HepG2 (cell line): ENCODE results near the gene SDCCAG8. TPM values are rescaled to one million over a fixed set of nuclear protein-coding genes. Genes with fewer than 3 reads are reported as not detected.

ENCODE experiments used
- ATAC-seq: fragments of 200-7000 bp; cut with Tn5 transposase; 3 replicates; pipeline ENCODE4 v1.9.1; 2020; ENCODE audit warnings: mild to moderate bottlenecking, moderate library complexity
- BruUV-seq: library from RNA; stranded (reverse); fragments of 400-500 nt; replicated peaks from 2 replicates; lab custom pipeline; 2021; lab: Mats Ljungman, UMichigan
- CTCF ChIA-PET: fragments of 300-600 bp; formaldehyde crosslinking; extraction: SDS; loops from one replicate; lab custom pipeline; 2021; ENCODE audit warnings: low total read pairs, inconsistent platforms, low intra/inter-chr PET ratio; lab: Yijun Ruan, JAX
- POLR2A ChIA-PET: fragments of 350-600 bp; sonication (Branson Sonifier 250); formaldehyde crosslinking; loops from one replicate; lab custom pipeline; 2020; ENCODE audit warnings: antibody characterized with exemption, inconsistent platforms; lab: Yijun Ruan, JAX
- DNase-seq: peaks from one replicate; pipeline ENCODE4 v3.0.0-alpha.2; 2015; ENCODE audit warnings: low spot score
- FAIRE-seq: peaks from 3 replicates; lab custom pipeline; 2011; peaks lifted over from hg19 to GRCh38; lab: Jason Lieb, UNC
- H2AFZ ChIP-seq: one replicate; pipeline ENCODE4 v1.6.1; 2011; ENCODE audit warnings: low read length, inconsistent platforms
- H3K27ac ChIP-seq: fragments of 300-600 bp; 3 replicates; pipeline ENCODE4 v1.8.0; 2011; ENCODE audit warnings: mixed run types, mild to moderate bottlenecking, mixed read lengths, low read length, inconsistent platforms; ENCODE audit not compliant: insufficient read depth; ENCODE audit errors: extremely low read length
- H3K27me3 ChIP-seq, 2 experiments: fragments of 200-600 bp in 1 of 2; 2 replicates in 1 of 2; 3 replicates in 1 of 2; pipeline versions ENCODE4 v1.6.0 to v1.8.0; 2011; ENCODE audit warnings: low read length in 2 of 2, mild to moderate bottlenecking in 2 of 2, moderate library complexity in 2 of 2, inconsistent platforms in 1 of 2; ENCODE audit not compliant: insufficient read depth in 2 of 2, control insufficient read depth in 1 of 2
- H3K36me3 ChIP-seq, 2 experiments: fragments of 200-600 bp in 1 of 2; replicated peaks in 1 of 2; 2 replicates in 1 of 2; 3 replicates in 1 of 2; pipeline versions ENCODE4 v1.5.1 to v1.8.0; 2011; ENCODE audit warnings: low read length in 2 of 2, inconsistent platforms in 1 of 2; ENCODE audit not compliant: insufficient read depth in 2 of 2, control insufficient read depth in 1 of 2
- H3K4me1 ChIP-seq: 2 replicates; pipeline ENCODE4 v1.5.1; 2012; ENCODE audit warnings: low read length, inconsistent platforms; ENCODE audit not compliant: insufficient read depth
- H3K4me2 ChIP-seq: 2 replicates; pipeline ENCODE4 v1.6.0; 2011; ENCODE audit warnings: low read depth, low read length, inconsistent platforms
- H3K4me3 ChIP-seq, 3 experiments: fragments of 200-600 bp in 1 of 3; sonication (generic), shearing (Covaris generic) in 1 of 3; replicated peaks in 1 of 3; 2 replicates each; pipeline ENCODE4 v1.5.1; 2011 to 2016; ENCODE audit warnings: low read length in 3 of 3, inconsistent platforms in 2 of 3, low read depth in 2 of 3, mild to moderate bottlenecking in 2 of 3, control low read depth in 1 of 3, mixed read lengths in 1 of 3; ENCODE audit not compliant: insufficient read depth in 1 of 3
- H3K79me2 ChIP-seq: one replicate; pipeline ENCODE4 v1.6.1; 2011; ENCODE audit warnings: low read length, inconsistent platforms; ENCODE audit not compliant: insufficient read depth
- H3K9ac ChIP-seq: 2 replicates; pipeline ENCODE4 v1.6.0; 2011; ENCODE audit warnings: mild to moderate bottlenecking, low read depth, low read length, inconsistent platforms; ENCODE audit not compliant: insufficient read depth
- H3K9me3 ChIP-seq: 2 replicates; pipeline ENCODE4 v1.5.1; 2012; ENCODE audit warnings: mild to moderate bottlenecking, low read length
- H4K20me1 ChIP-seq: 2 replicates; pipeline ENCODE4 v1.6.0; 2011; ENCODE audit warnings: inconsistent platforms, mild to moderate bottlenecking, low read length, moderate library complexity; ENCODE audit not compliant: insufficient read depth
- ARNT ChIP-seq: fragments of 450-650 bp; IDR thresholded peaks from 2 replicates; pipeline ENCODE4 v1.6.1; 2017
- HOMEZ ChIP-seq: IDR thresholded peaks from 2 replicates; pipeline ENCODE4 v1.6.1; 2016; ENCODE audit warnings: low read depth
- SP140L ChIP-seq: sonication (generic); formaldehyde crosslinking; IDR thresholded peaks from 2 replicates; pipeline ENCODE4 v1.4.0; 2020; ENCODE audit warnings: missing genetic modification reagents, borderline replicate concordance
- WGBS: methylation state at CpG from one replicate; pipeline ENCODE4 v1.1.6; 2017; ENCODE audit warnings: low lambda C conversion rate; 5-methylcytosine and 5-hydroxymethylcytosine counted together
- in situ Hi-C: cut with HindIII; loops from 2 replicates; pipeline ENCODE4 v1.10.0; 2017; ENCODE audit warnings: low pct_unique_long_range_greater_than_20kb; ENCODE audit not compliant: extremely low pct_ligation_motif_present
- intact Hi-C: fragments of 100-400 bp; cut with micrococcal nuclease; formaldehyde crosslinking; loops from one replicate; pipeline ENCODE4 v1.10.0; 2022; ENCODE audit not compliant: unreplicated experiment
- polyA plus RNA-seq, 8 experiments: library from polyadenylated mRNA; depleted of rRNA in 3 of 8; stranded (reverse) in 7 of 8; unstranded in 1 of 8; fragments of >200 nt; fragmentation: Illumina TruSeq in 4 of 8; extraction: Trizol in 4 of 8; gene quantifications; 2 replicates each; pipeline versions ENCODE4 v1.2.1 to v1.2.3, GENCODE V29; 2011 to 2016; ENCODE audit warnings: low read depth in 4 of 8, missing spikeins in 1 of 8, mixed read lengths in 1 of 8; ENCODE audit not compliant: insufficient read depth in 1 of 8
- total RNA-seq, 5 experiments: library from RNA; depleted of rRNA; stranded (reverse); fragments of >200 nt; fragmentation: Illumina TruSeq; extraction: Trizol; gene quantifications; 2 replicates each; pipeline ENCODE4 v1.2.3, GENCODE V29; 2016; ENCODE audit warnings: low read depth in 1 of 5

The SDCCAG8 gene
- total and polyA plus RNA-seq, 2 of the 13 experiments (the other 11 are each of a cell fraction or from before 2014, with no cell fraction given), result 9.5 to 13.4 TPM

GRCh38 chr1:243471754-243472745 is 216.2 kb downstream of the SDCCAG8 start:
- Histone ChIP-seq H3K27ac (no peak overlapping the region), H3K9ac (no peak overlapping the region), H3K79me2 (no peaks in the 10 kb centered on the region), H3K9me3 (no peaks in the 10 kb centered on the region), H3K36me3 (no peaks in the 10 kb centered on the region), H3K4me1 (no peaks in the 10 kb centered on the region), H2AFZ (no peak overlapping the region), H4K20me1 (no peaks in the 10 kb centered on the region), H3K4me3 (no peak overlapping the region), H3K27me3 (no peaks in the 10 kb centered on the region; a peak in 1 of 5 replicates), H3K4me2 (no peak overlapping the region)
- BruUV-seq, result no TSS peak
- in situ Hi-C loops (no loop called here), intact Hi-C loops (no loop called here)
- ATAC-seq (no peak), DNase-seq (no peak), FAIRE-seq (no peak)
- CTCF ChIA-PET, result no interaction called here
- POLR2A ChIA-PET, result no interaction called here
- TF ChIP-seq ARNT (no peak), HOMEZ (CRISPR knock-in tag) (no peak), SP140L (CRISPR knock-in tag) (no peak)
- 95% methylated on average over 3 of the region's 3 CpGs for WGBS
